SK-N-SH treated with all-trans-retinoic acid at 6 μM for 48 hours (cell line): ENCODE measurements around the gene TNIK.

Experiments used
- ATAC-seq: fragments of 200-7000 bp; cut with Tn5 transposase; 3 replicates; pipeline ENCODE4 v1.9.1; 2020; ENCODE audit warnings: mild to moderate bottlenecking, moderate library complexity
- ARNTL ChIP-seq: fragments of 450-650 bp; formaldehyde crosslinking; IDR thresholded peaks from 2 replicates; pipeline ENCODE4 v1.5.0; 2020; ENCODE audit warnings: low read depth, mild to moderate bottlenecking, moderate library complexity, borderline replicate concordance
- BACH2 ChIP-seq: fragments of 250-450 bp; sonication (Bioruptor Pico); IDR thresholded peaks from 2 replicates; pipeline ENCODE4 v1.9.0; 2021; ENCODE audit warnings: mild to moderate bottlenecking, borderline replicate concordance
- CSDC2 ChIP-seq: fragments of 250-450 bp; sonication (Bioruptor Pico); IDR thresholded peaks from 2 replicates; pipeline ENCODE4 v1.5.0; 2020; ENCODE audit warnings: mild to moderate bottlenecking, moderate library complexity
- CSRNP3 ChIP-seq: fragments of 250-450 bp; sonication (Bioruptor Pico); IDR thresholded peaks from 2 replicates; pipeline ENCODE4 v1.5.1; 2021; ENCODE audit warnings: mild to moderate bottlenecking, moderate library complexity
- ESRRG ChIP-seq: fragments of 250-450 bp; sonication (Bioruptor Pico); IDR thresholded peaks from 2 replicates; pipeline ENCODE4 v1.6.1; 2021; ENCODE audit warnings: mild to moderate bottlenecking
- GLIS3 ChIP-seq: fragments of 250-450 bp; sonication (Bioruptor Pico); IDR thresholded peaks from 2 replicates; pipeline ENCODE4 v1.5.0; 2020; ENCODE audit warnings: mild to moderate bottlenecking, moderate library complexity
- ISL1 ChIP-seq: fragments of 250-450 bp; sonication (Bioruptor Pico); IDR thresholded peaks from 2 replicates; pipeline ENCODE4 v2.1.2; 2022; ENCODE audit warnings: mild to moderate bottlenecking, moderate library complexity
- OSR1 ChIP-seq: fragments of 250-450 bp; sonication (Bioruptor Pico); IDR thresholded peaks from 2 replicates; pipeline ENCODE4 v1.8.0; 2022; ENCODE audit warnings: moderate library complexity, mild to moderate bottlenecking, inconsistent platforms
- POU6F1 ChIP-seq: fragments of 250-450 bp; sonication (Bioruptor Pico); IDR thresholded peaks from 2 replicates; pipeline ENCODE4 v1.8.0; 2021; ENCODE audit warnings: low read depth, mild to moderate bottlenecking, moderate library complexity, borderline replicate concordance
- PPARA ChIP-seq: fragments of 250-450 bp; sonication (Bioruptor Pico); IDR thresholded peaks from 2 replicates; pipeline ENCODE4 v1.5.0; 2020; ENCODE audit warnings: mild to moderate bottlenecking, borderline replicate concordance
- RARB ChIP-seq: fragments of 250-450 bp; sonication (Bioruptor Pico); IDR thresholded peaks from 2 replicates; pipeline ENCODE4 v1.8.0; 2021; ENCODE audit warnings: mild to moderate bottlenecking, moderate library complexity
- SNAI2 ChIP-seq: fragments of 250-450 bp; sonication (Bioruptor Pico); IDR thresholded peaks from 2 replicates; pipeline ENCODE4 v1.5.0; 2020; ENCODE audit warnings: mild to moderate bottlenecking, moderate library complexity
- TCF4 ChIP-seq: fragments of 250-450 bp; sonication (Bioruptor Pico); IDR thresholded peaks from 2 replicates; pipeline ENCODE4 v1.8.0; 2021; ENCODE audit warnings: mild to moderate bottlenecking, moderate library complexity, borderline replicate concordance
- TOX ChIP-seq: fragments of 250-450 bp; sonication (Bioruptor Pico); IDR thresholded peaks from 2 replicates; pipeline ENCODE4 v1.8.0; 2021; ENCODE audit warnings: mild to moderate bottlenecking, moderate library complexity, borderline replicate concordance
- TSHZ2 ChIP-seq: fragments of 250-450 bp; sonication (Bioruptor Pico); IDR thresholded peaks from 2 replicates; pipeline ENCODE4 v1.5.0; 2020; ENCODE audit warnings: mild to moderate bottlenecking, moderate library complexity
- ZC3H10 ChIP-seq: fragments of 250-450 bp; sonication (Bioruptor Pico); IDR thresholded peaks from 2 replicates; pipeline ENCODE4 v1.5.1; 2021; ENCODE audit warnings: mild to moderate bottlenecking, moderate library complexity
- ZFP30 ChIP-seq: fragments of 450-650 bp; formaldehyde crosslinking; IDR thresholded peaks from 2 replicates; pipeline ENCODE4 v1.5.0; 2022; ENCODE audit warnings: mild to moderate bottlenecking, moderate library complexity
- ZNF565 ChIP-seq: fragments of 450-650 bp; formaldehyde crosslinking; conservative IDR thresholded peaks from 2 replicates; pipeline ENCODE4 v1.5.0; 2020; ENCODE audit warnings: low read depth, mild to moderate bottlenecking, moderate library complexity
- ZNF70 ChIP-seq: fragments of 450-650 bp; formaldehyde crosslinking; IDR thresholded peaks from 2 replicates; pipeline ENCODE4 v1.5.0; 2020; ENCODE audit warnings: mild to moderate bottlenecking, moderate library complexity
- ZNF8 ChIP-seq: fragments of 450-650 bp; formaldehyde crosslinking; IDR thresholded peaks from 2 replicates; pipeline ENCODE4 v1.5.0; 2020; ENCODE audit warnings: mild to moderate bottlenecking, moderate library complexity
- TF ChIP-seq, protein P1 (sequence below): fragments of 250-450 bp; sonication (Bioruptor Pico); IDR thresholded peaks from 2 replicates; pipeline ENCODE4 v1.5.1; 2020; ENCODE audit warnings: low read depth, mild to moderate bottlenecking, moderate library complexity
- TF ChIP-seq, protein P2 (sequence below): fragments of 250-450 bp; sonication (Bioruptor Pico); IDR thresholded peaks from 2 replicates; pipeline ENCODE4 v1.8.0; 2020; ENCODE audit warnings: mild to moderate bottlenecking, moderate library complexity, borderline replicate concordance

Gene TNIK

DNA sequence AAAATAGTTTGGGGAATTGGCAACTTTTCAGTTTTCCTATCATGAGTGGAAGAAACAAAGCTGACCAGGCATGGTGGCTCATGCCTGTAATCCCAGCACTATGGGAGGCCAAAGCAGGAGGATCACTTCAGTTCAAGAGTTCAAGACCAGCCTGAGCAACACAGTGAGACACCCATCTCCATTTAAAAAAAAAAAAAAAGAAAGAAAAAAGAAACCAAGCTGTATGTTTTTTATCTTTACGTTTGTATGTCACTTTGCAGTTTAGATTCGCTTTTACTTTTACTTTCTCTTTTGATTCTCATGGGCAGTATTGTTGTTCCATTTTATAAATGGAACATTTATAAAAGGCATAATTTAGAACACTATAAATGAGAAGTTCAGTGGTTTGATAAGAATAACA is 31.2 kb upstream of the TNIK start:
- no peak for ATAC-seq
- TF ChIP-seq CSDC2 (CRISPR knock-in tag) (no peak), POU6F1 (CRISPR knock-in tag) (no peak), ISL1 (CRISPR knock-in tag) (no peak), PPARA (no peak), ZNF70 (no peak), CSRNP3 (CRISPR knock-in tag) (no peak), ZFP30 (CRISPR knock-in tag) (no peak), TOX (CRISPR knock-in tag) (no peak), ZNF565 (CRISPR knock-in tag) (no peak), BACH2 (CRISPR knock-in tag) (no peak), GLIS3 (CRISPR knock-in tag) (no peak), TCF4 (CRISPR knock-in tag) (no peak), TSHZ2 (CRISPR knock-in tag) (no peak), OSR1 (CRISPR knock-in tag) (no peak), SNAI2 (CRISPR knock-in tag) (no peak)
- TF ChIP-seq, protein P1, sequence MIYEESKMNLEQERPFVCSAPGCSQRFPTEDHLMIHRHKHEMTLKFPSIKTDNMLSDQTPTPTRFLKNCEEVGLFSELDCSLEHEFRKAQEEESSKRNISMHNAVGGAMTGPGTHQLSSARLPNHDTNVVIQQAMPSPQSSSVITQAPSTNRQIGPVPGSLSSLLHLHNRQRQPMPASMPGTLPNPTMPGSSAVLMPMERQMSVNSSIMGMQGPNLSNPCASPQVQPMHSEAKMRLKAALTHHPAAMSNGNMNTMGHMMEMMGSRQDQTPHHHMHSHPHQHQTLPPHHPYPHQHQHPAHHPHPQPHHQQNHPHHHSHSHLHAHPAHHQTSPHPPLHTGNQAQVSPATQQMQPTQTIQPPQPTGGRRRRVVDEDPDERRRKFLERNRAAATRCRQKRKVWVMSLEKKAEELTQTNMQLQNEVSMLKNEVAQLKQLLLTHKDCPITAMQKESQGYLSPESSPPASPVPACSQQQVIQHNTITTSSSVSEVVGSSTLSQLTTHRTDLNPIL, result no peak
- TF ChIP-seq, all 23 proteins: peak for 0

DNA sequence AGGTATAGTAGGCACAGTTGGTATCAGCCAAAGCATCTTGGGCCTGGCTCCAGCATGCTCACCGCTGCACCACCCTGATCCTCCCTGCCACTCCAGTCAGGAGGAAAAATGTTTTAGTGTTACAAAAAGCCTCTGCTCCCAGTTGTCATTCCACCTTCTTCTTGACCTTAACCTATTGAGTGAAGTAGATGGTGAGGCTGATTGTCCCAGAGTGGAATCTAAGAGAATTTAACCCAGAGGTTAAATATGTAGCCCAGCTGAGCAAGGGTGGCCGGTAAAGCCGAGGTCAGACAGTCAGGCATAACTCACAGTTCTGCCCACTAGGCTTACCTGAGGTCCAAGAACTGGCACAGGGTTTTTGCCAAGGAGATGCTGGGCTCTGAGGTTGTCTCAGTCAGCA is 30.7 kb upstream of the TNIK start:
- ATAC-seq, result peak; percentile 44; the same call in 2 of the 3 replicates
- TF ChIP-seq GLIS3 (CRISPR knock-in tag) (no peak), TCF4 (CRISPR knock-in tag) (no peak), TSHZ2 (CRISPR knock-in tag) (no peak), SNAI2 (CRISPR knock-in tag) (no peak), CSRNP3 (CRISPR knock-in tag) (no peak), ARNTL (CRISPR knock-in tag) (no peak), ESRRG (CRISPR knock-in tag) (no peak), POU6F1 (CRISPR knock-in tag) (no peak), ZNF70 (no peak), BACH2 (CRISPR knock-in tag) (no peak), RARB (CRISPR knock-in tag) (no peak), ZFP30 (CRISPR knock-in tag) (no peak), ZC3H10 (no peak), ZNF8 (CRISPR knock-in tag) (no peak)
- TF ChIP-seq, protein P2, sequence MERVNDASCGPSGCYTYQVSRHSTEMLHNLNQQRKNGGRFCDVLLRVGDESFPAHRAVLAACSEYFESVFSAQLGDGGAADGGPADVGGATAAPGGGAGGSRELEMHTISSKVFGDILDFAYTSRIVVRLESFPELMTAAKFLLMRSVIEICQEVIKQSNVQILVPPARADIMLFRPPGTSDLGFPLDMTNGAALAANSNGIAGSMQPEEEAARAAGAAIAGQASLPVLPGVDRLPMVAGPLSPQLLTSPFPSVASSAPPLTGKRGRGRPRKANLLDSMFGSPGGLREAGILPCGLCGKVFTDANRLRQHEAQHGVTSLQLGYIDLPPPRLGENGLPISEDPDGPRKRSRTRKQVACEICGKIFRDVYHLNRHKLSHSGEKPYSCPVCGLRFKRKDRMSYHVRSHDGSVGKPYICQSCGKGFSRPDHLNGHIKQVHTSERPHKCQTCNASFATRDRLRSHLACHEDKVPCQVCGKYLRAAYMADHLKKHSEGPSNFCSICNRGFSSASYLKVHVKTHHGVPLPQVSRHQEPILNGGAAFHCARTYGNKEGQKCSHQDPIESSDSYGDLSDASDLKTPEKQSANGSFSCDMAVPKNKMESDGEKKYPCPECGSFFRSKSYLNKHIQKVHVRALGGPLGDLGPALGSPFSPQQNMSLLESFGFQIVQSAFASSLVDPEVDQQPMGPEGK (CRISPR knock-in tag), result no peak
